Measurements from ENCODE around the gene MACROD2.
"Not testable (repeated sequence)": the region's sequence is repeated elsewhere in the genome, so short reads cannot be mapped to it uniquely, and the experiment has no call there.

DNA sequence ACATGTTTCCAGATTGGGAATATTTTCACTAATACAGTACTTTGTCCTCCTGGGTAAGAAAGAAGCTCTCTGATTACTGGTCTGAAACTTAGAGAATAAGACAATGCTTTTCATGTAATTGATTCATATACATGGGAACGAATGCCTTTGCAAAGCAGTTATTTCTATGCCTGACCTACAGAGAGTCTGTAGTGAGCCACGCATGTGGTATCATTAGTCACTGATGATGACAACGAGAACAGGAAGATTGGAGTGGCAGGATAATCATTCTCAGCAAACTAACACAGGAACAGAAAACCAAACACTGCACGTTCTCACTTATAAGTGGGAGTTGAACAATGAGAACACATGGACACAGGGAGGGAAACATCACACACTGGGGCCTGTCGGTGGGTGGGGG lies 1382.3 kb downstream of the MACROD2 start:
- TF ChIP-seq, protein P1, sequence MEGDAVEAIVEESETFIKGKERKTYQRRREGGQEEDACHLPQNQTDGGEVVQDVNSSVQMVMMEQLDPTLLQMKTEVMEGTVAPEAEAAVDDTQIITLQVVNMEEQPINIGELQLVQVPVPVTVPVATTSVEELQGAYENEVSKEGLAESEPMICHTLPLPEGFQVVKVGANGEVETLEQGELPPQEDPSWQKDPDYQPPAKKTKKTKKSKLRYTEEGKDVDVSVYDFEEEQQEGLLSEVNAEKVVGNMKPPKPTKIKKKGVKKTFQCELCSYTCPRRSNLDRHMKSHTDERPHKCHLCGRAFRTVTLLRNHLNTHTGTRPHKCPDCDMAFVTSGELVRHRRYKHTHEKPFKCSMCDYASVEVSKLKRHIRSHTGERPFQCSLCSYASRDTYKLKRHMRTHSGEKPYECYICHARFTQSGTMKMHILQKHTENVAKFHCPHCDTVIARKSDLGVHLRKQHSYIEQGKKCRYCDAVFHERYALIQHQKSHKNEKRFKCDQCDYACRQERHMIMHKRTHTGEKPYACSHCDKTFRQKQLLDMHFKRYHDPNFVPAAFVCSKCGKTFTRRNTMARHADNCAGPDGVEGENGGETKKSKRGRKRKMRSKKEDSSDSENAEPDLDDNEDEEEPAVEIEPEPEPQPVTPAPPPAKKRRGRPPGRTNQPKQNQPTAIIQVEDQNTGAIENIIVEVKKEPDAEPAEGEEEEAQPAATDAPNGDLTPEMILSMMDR (IDR thresholded peaks at IDR 0.05), result not testable (repeated sequence)
- not testable (repeated sequence) for TF ChIP-seq POLR2A (IDR thresholded peaks at IDR 0.05)
